AG09309 (cell line): ENCODE results near the gene KDM7A.

ENCODE experiments used
- DNase-seq: peaks from one replicate; pipeline ENCODE4 v3.0.0-alpha.2; 2010; ENCODE audit warnings: low read depth
- H3K4me3 ChIP-seq: 2 replicates; pipeline ENCODE4 v1.5.1; 2011; ENCODE audit warnings: mild to moderate bottlenecking, low read depth, low read length, moderate library complexity; ENCODE audit not compliant: control insufficient read depth
- CTCF ChIP-seq: IDR thresholded peaks from 2 replicates; pipeline ENCODE4 v1.5.1; 2011; ENCODE audit warnings: mild to moderate bottlenecking, low read depth, low read length, inconsistent platforms; ENCODE audit not compliant: insufficient read depth, control insufficient read depth; ENCODE audit errors: missing control alignments

The KDM7A gene

GRCh38 chr7:140145709-140146108, 31.1 kb downstream of the KDM7A start:
- no peak for DNase-seq
- no peak overlapping the region for H3K4me3 ChIP-seq
- TF ChIP-seq CTCF = no peak

- no peak for DNase-seq
- H3K4me3 ChIP-seq = no peak overlapping the region
- no peak for TF ChIP-seq CTCF
Measured at GRCh38 chr7:140144821-140145220, 32.0 kb downstream of the KDM7A start.

- no peak for TF ChIP-seq CTCF
- no peak for DNase-seq
- no peak overlapping the region for H3K4me3 ChIP-seq
Measured at GRCh38 chr7:140143997-140144396, 32.8 kb downstream of the KDM7A start.

- DNase-seq = no peak
- TF ChIP-seq CTCF = no peak
- H3K4me3 ChIP-seq = no peak overlapping the region
Measured at GRCh38 chr7:140142031-140142430, 34.8 kb downstream of the KDM7A start.

GRCh38 chr7:140141256-140141655, 35.5 kb downstream of the KDM7A start:
- DNase-seq = no peak
- H3K4me3 ChIP-seq = no peak overlapping the region
- TF ChIP-seq CTCF = no peak

- no peak for DNase-seq
- no peak overlapping the region for H3K4me3 ChIP-seq
- TF ChIP-seq CTCF = no peak
Measured at GRCh38 chr7:140137078-140137477, 39.7 kb downstream of the KDM7A start.

- TF ChIP-seq CTCF = no peak
- no peak overlapping the region for H3K4me3 ChIP-seq
- no peak for DNase-seq
Measured at GRCh38 chr7:140136073-140136472, 40.7 kb downstream of the KDM7A start.
